ENCODE results near the gene PADI3. TPM values are rescaled to one million over a fixed set of nuclear protein-coding genes. Genes with fewer than 3 reads are reported as not detected.

PADI3 gene
- total and polyA plus RNA-seq, 4 experiments from 2014 or later = not detected

DNA sequence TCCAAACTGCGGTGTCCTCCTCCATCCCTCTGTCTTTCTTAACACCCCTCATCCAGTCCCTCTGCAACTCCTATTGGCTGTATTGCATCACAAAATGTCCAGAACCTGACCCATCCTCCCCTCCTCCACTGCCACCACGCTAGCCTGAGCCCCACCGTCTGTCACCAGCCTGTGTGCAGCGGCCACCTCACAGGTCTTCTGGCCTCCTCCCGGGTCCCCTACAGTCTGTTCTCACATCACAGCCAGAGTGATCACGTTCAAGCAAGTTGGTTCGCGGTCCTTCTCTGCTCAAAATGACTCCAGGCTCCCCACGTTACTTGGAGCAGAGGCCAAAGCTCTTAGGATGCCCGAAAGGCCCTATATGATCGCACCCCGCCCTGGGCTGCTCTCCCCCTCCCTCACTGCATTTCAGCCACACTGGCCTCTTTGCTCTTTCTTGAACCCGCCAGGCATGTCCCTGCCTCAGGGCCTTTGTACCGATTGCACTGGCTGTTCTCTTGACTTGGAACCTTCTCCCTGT is 56.7 kb downstream of the PADI3 start:
- Mint-ChIP-seq H3K9me3 (peaks cover 0 to 16% (median 11%) of the 10 kb centered on the region in 8 donors), H3K4me1 (peaks cover 0 to 2% (median 0%) of the 10 kb centered on the region in 4 donors), H3K27ac (no peak overlapping the region), H3K4me3 (no peak overlapping the region), H3K27me3 (peaks cover 26 to 30% of the 10 kb centered on the region in 2 donors), H3K36me3 (peaks cover 0 to 4% of the 10 kb centered on the region in 2 donors)
- no peak for DNase-seq
- Histone ChIP-seq H3K27me3 (ENCODE audit: insufficient read depth, low read length) (no peaks in the 10 kb centered on the region), H3K4me3 (ENCODE audit: low read length in 2 of 2) (no peak overlapping the region), H3K27ac (ENCODE audit: low read depth, low read length) (no peak overlapping the region), H3K36me3 (ENCODE audit: insufficient read depth, low read length) (no peaks in the 10 kb centered on the region), H3K9me3 (ENCODE audit: control insufficient read depth in 1 of 2, low read length in 2 of 2) (peaks cover 0 to 7% of the 10 kb centered on the region in 2 donors), H3K4me1 (ENCODE audit: insufficient read depth, low read length) (no peaks in the 10 kb centered on the region)
- ChIA-PET CTCF (ENCODE audit: partially characterized antibody) (no interaction called here), POLR2A (ENCODE audit: partially characterized antibody) (no interaction called here)
- intact Hi-C loops (cut with micrococcal nuclease) = no loop called here

DNA sequence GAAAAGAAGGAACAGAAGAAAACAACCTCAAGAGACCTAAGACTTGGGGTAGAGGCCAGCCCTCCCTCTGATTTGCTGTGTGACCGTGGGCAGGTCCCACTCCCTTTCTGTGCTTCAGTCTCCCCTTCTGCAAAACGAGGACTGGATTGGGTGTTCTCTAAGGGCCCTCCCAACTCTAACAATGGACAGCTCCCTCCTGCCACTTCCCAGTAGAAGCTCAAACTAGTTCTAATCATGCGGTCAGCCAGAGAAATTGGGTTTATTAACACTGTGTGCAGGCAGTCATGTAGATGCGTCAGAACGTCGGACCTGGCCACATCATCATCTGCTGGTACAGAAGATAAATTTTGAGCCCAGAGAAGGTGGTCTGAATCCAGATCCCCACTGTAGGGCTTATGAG is 57.5 kb downstream of the PADI3 start:
- Histone ChIP-seq H3K4me1 (ENCODE audit: insufficient read depth, low read length) (no peaks in the 10 kb centered on the region), H3K27me3 (ENCODE audit: insufficient read depth, low read length) (no peaks in the 10 kb centered on the region), H3K9me3 (ENCODE audit: control insufficient read depth in 1 of 2, low read length in 2 of 2) (peaks cover 0 to 7% of the 10 kb centered on the region in 2 donors), H3K36me3 (ENCODE audit: insufficient read depth, low read length) (no peaks in the 10 kb centered on the region), H3K4me3 (ENCODE audit: low read length in 2 of 2) (no peak overlapping the region), H3K27ac (ENCODE audit: low read depth, low read length) (no peak overlapping the region)
- peaks cover 0 to 4% of the 10 kb centered on the region in 2 donors for H3K36me3 Mint-ChIP-seq
- H3K27me3 Mint-ChIP-seq = peaks cover 26 to 30% of the 10 kb centered on the region in 2 donors
- intact Hi-C loops (cut with micrococcal nuclease) = no loop called here
- ChIA-PET POLR2A (ENCODE audit: partially characterized antibody) (no interaction called here), CTCF (ENCODE audit: partially characterized antibody) (no interaction called here)
- no peak for DNase-seq
- H3K4me3 Mint-ChIP-seq = no peak overlapping the region
- peaks cover 0 to 2% (median 0%) of the 10 kb centered on the region in 4 donors for H3K4me1 Mint-ChIP-seq
- H3K27ac Mint-ChIP-seq = no peak overlapping the region
- H3K9me3 Mint-ChIP-seq = peaks cover 0 to 16% (median 10%) of the 10 kb centered on the region in 8 donors

DNA sequence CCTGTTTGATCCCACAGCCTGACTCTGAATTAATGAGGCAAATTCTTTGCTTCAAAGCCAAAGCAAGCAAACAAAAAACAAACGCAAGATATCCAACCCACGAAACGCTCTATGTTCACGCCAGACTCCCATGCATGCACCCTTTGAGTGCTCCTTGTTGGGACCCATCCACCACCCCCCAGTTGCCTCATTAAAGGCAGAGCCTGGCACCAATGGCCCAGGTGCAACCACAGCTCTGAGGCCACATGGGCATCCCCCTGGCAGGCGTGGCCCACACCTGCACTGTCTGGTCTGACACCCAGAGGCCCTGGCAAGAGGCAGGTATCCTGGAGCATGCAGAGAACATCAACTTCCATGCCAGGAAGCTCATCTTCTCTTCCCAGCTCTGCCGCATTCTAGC is 58.0 kb downstream of the PADI3 start:
- Mint-ChIP-seq H3K4me1 (peaks cover 0 to 2% (median under 1%) of the 10 kb centered on the region in 4 donors), H3K36me3 (peaks cover 0 to 3% of the 10 kb centered on the region in 2 donors), H3K27me3 (peaks cover 28 to 30% of the 10 kb centered on the region in 2 donors), H3K4me3 (no peak overlapping the region), H3K9me3 (peaks cover 0 to 11% (median 7%) of the 10 kb centered on the region in 8 donors), H3K27ac (no peak overlapping the region)
- Histone ChIP-seq H3K4me1 (ENCODE audit: insufficient read depth, low read length) (no peaks in the 10 kb centered on the region), H3K4me3 (ENCODE audit: low read length in 2 of 2) (no peak overlapping the region), H3K27me3 (ENCODE audit: insufficient read depth, low read length) (no peaks in the 10 kb centered on the region), H3K36me3 (ENCODE audit: insufficient read depth, low read length) (no peaks in the 10 kb centered on the region), H3K27ac (ENCODE audit: low read depth, low read length) (no peak overlapping the region), H3K9me3 (ENCODE audit: control insufficient read depth in 1 of 2, low read length in 2 of 2) (peaks cover 0 to 4% of the 10 kb centered on the region in 2 donors)
- intact Hi-C loops (cut with micrococcal nuclease) = no loop called here
- ChIA-PET CTCF (ENCODE audit: partially characterized antibody) (no interaction called here), POLR2A (ENCODE audit: partially characterized antibody) (no interaction called here)
- no peak for DNase-seq

DNA sequence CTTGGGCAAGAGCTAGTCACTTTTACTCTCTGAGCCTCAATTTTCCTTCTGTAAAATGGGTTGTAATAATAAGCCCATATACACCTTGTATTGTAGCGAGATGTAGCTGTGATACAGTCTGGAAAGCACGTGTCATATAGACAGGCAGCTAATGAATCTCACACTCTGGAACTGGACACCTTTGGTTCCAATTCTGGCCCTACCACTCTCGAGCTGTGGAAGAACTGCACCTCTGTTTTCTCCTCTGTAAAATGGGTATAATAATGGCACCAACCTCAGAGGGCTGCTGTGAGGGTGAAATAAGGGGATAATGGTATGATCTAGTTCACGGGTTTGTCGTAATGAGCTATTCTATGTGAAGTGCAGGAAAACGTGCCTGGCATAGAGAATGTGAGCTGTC is 58.4 kb downstream of the PADI3 start:
- Histone ChIP-seq H3K36me3 (ENCODE audit: insufficient read depth, low read length) (no peaks in the 10 kb centered on the region), H3K27me3 (ENCODE audit: insufficient read depth, low read length) (no peaks in the 10 kb centered on the region), H3K9me3 (ENCODE audit: control insufficient read depth in 1 of 2, low read length in 2 of 2) (peaks cover 0 to under 1% of the 10 kb centered on the region in 2 donors), H3K4me3 (ENCODE audit: low read length in 2 of 2) (no peak overlapping the region), H3K27ac (ENCODE audit: low read depth, low read length) (no peak overlapping the region), H3K4me1 (ENCODE audit: insufficient read depth, low read length) (peaks cover 1% of the 10 kb centered on the region)
- CTCF ChIA-PET (ENCODE audit: partially characterized antibody) = no interaction called here
- Mint-ChIP-seq H3K27me3 (peaks cover 28 to 31% of the 10 kb centered on the region in 2 donors), H3K27ac (no peak overlapping the region), H3K4me3 (no peak overlapping the region), H3K9me3 (peaks cover 0 to 7% (median 3%) of the 10 kb centered on the region in 8 donors), H3K4me1 (peaks cover 1 to 5% (median 3%) of the 10 kb centered on the region in 4 donors), H3K36me3 (no peaks in the 10 kb centered on the region)
- no peak for DNase-seq
- intact Hi-C loops (cut with micrococcal nuclease) = no loop called here
- POLR2A ChIA-PET (ENCODE audit: partially characterized antibody) = no interaction called here

DNA sequence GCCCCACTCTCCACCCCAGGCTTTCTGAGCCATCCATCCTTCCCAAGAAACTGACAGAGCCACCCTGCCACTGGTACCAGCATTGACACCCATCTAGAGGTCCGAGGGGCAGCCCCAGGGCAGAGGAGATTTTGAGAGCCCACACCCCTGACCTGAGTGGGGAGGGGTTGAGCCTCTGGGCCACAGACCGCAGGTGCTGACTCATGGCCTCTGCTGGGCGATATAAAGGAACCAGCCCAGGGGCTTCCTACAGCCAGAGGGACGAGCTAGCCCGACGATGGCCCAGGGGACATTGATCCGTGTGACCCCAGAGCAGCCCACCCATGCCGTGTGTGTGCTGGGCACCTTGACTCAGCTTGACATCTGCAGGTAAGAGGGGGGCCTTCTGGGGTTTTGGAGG is 59.0 kb downstream of the PADI3 start, which contains the start of gene PADI4:
TSS of gene PADI4 (plus strand) at position 252 of the 400 bp plus-strand sequence. CDS start at position 278, 26 bp downstream.
- peaks cover 30 to 34% of the 10 kb centered on the region in 2 donors for H3K27me3 Mint-ChIP-seq
- H3K4me3 Mint-ChIP-seq = no peak within 1 kb of the TSS
- H3K9me3 ChIP-seq (ENCODE audit: control insufficient read depth in 1 of 2, low read length in 2 of 2) = no peaks in the 10 kb centered on the region
- ChIA-PET POLR2A (ENCODE audit: partially characterized antibody) (no interaction called here), CTCF (ENCODE audit: partially characterized antibody) (no interaction called here)
- H3K36me3 ChIP-seq (ENCODE audit: insufficient read depth, low read length) = no peaks in the 10 kb centered on the region
- H3K27ac ChIP-seq (ENCODE audit: low read depth, low read length) = no peak within 1 kb of the TSS
- H3K36me3 Mint-ChIP-seq = no peaks in the 10 kb centered on the region
- intact Hi-C loops (cut with micrococcal nuclease) = no loop called here
- DNase-seq = no peak
- peaks cover 0 to 2% (median under 1%) of the 10 kb centered on the region in 8 donors for H3K9me3 Mint-ChIP-seq
- no peaks in the 10 kb centered on the region for H3K27me3 ChIP-seq (ENCODE audit: insufficient read depth, low read length)
- H3K27ac Mint-ChIP-seq = no peak within 1 kb of the TSS
- H3K4me3 ChIP-seq (ENCODE audit: low read length in 2 of 2) = no peak within 1 kb of the TSS
- peaks cover 4% of the 10 kb centered on the region for H3K4me1 ChIP-seq (ENCODE audit: insufficient read depth, low read length)
- peaks cover 4 to 8% (median 6%) of the 10 kb centered on the region in 4 donors for H3K4me1 Mint-ChIP-seq

DNA sequence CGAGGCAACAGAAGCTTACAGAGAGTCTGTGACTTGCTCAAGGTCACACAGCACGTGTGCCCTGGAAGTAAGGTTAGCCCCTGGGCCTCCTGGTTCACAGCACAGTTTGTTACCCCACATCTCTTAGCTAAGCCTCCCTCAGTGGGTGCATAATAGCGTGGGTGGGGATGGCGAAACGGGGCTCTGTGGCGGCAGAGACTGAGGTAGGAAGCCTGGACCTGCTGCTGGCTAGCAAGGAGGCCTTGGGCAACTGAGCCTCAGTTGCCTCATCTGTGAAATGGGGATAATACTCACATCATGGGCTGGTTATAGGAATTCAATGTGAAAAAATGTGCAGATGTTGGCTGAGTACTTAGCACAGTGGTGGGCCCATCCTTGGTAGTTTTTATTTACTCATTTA is 59.7 kb downstream of the PADI3 start:
- peaks cover 0 to 2% (median 0%) of the 10 kb centered on the region in 8 donors for H3K9me3 Mint-ChIP-seq
- ChIA-PET CTCF (ENCODE audit: partially characterized antibody) (no interaction called here), POLR2A (ENCODE audit: partially characterized antibody) (no interaction called here)
- H3K27ac Mint-ChIP-seq = no peak overlapping the region
- H3K27me3 Mint-ChIP-seq = peaks cover 29 to 34% of the 10 kb centered on the region in 2 donors
- intact Hi-C loops (cut with micrococcal nuclease) = no loop called here
- H3K27me3 ChIP-seq (ENCODE audit: insufficient read depth, low read length) = no peaks in the 10 kb centered on the region
- no peaks in the 10 kb centered on the region for H3K9me3 ChIP-seq (ENCODE audit: control insufficient read depth in 1 of 2, low read length in 2 of 2)
- no peaks in the 10 kb centered on the region for H3K36me3 ChIP-seq (ENCODE audit: insufficient read depth, low read length)
- no peak overlapping the region for H3K4me3 Mint-ChIP-seq
- peaks cover 4% of the 10 kb centered on the region for H3K4me1 ChIP-seq (ENCODE audit: insufficient read depth, low read length)
- H3K4me1 Mint-ChIP-seq = peaks cover 4 to 8% (median 6%) of the 10 kb centered on the region in 4 donors
- no peak overlapping the region for H3K27ac ChIP-seq (ENCODE audit: low read depth, low read length)
- no peak for DNase-seq
- H3K36me3 Mint-ChIP-seq = no peaks in the 10 kb centered on the region
- no peak overlapping the region for H3K4me3 ChIP-seq (ENCODE audit: low read length in 2 of 2)

DNA sequence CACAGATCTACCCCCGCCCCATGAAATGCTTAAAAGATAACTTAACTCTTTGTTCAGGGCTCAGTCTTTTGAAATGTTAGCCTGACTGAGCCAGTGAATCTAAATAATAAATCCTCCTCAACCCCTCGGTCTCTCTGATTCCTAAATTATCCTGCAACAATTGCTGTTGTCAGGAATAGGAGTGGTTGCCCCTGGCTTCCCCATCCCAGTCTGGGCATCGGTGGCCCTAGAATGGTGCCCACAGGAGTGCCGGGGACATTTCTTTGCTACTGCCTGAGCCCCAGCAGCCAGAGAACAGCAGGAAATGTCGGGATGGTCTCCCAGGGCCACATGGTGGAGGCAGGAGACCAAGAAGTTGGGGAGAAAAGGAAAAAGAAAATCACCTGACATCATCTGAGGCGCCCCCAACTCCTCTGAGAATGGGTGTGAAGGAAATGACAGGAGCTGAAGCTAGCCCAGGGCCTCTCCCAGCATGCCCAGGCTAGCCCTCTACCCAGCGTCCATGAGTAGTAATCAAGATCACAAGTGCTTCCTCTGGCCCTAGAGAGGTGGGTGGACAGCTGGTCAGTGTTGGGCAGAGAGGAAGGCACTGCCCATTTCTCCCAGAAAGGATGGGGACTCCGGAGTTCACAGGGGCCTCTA is 60.6 kb downstream of the PADI3 start:
- Mint-ChIP-seq H3K36me3 (no peaks in the 10 kb centered on the region), H3K27me3 (peaks cover 29 to 34% of the 10 kb centered on the region in 2 donors), H3K27ac (no peak overlapping the region), H3K4me3 (peak overlapping the region in 1 of 8 donors; percentile 39), H3K9me3 (peaks cover 0 to 2% (median 0%) of the 10 kb centered on the region in 8 donors), H3K4me1 (peaks cover 4 to 8% (median 6%) of the 10 kb centered on the region in 4 donors)
- H3K9me3 ChIP-seq (ENCODE audit: control insufficient read depth in 1 of 2, low read length in 2 of 2) = no peaks in the 10 kb centered on the region
- ChIA-PET POLR2A (ENCODE audit: partially characterized antibody) (no interaction called here), CTCF (ENCODE audit: partially characterized antibody) (no interaction called here)
- H3K27me3 ChIP-seq (ENCODE audit: insufficient read depth, low read length) = no peaks in the 10 kb centered on the region
- H3K4me1 ChIP-seq (ENCODE audit: insufficient read depth, low read length) = peaks cover 4% of the 10 kb centered on the region
- no peak overlapping the region for H3K4me3 ChIP-seq (ENCODE audit: low read length in 2 of 2)
- no peaks in the 10 kb centered on the region for H3K36me3 ChIP-seq (ENCODE audit: insufficient read depth, low read length)
- intact Hi-C loops (cut with micrococcal nuclease) = no loop called here
- H3K27ac ChIP-seq (ENCODE audit: low read depth, low read length) = no peak overlapping the region
- DNase-seq = no peak
